Left kidney (tissue), 8 donors: ENCODE measurements around the gene TBC1D2B. TPM values are rescaled to one million over a fixed set of nuclear protein-coding genes. Genes with fewer than 3 reads are reported as not detected.

Experiments used
- DNase-seq: peaks from one replicate; pipeline ENCODE4 v3.0.0-alpha.2; 2013
- long read RNA-seq, 8 donors: transcript quantifications; one replicate each; lab custom pipeline, GENCODE V29; 2026
- polyA plus RNA-seq: library from polyadenylated mRNA; unstranded; fragments of 120-200 nt; gene quantifications from one replicate; pipeline ENCODE4 v1.2.1, GENCODE V29; 2013; ENCODE audit not compliant: insufficient read length

TBC1D2B gene
- 30.8 TPM for polyA plus RNA-seq
- long read RNA-seq, donor 1, full-length matches to known transcripts, result 27 of 27 reads
- long read RNA-seq, donor 1, partial matches to known transcripts, result 0 of 27 reads
- long read RNA-seq, donor 1, other reads (novel, unspliced or antisense), result 0 of 27 reads
- long read RNA-seq, donor 2, full-length matches to known transcripts, result 22 of 22 reads
- long read RNA-seq, donor 2, partial matches to known transcripts, result 0 of 22 reads
- long read RNA-seq, donor 2, other reads (novel, unspliced or antisense), result 0 of 22 reads
- long read RNA-seq, donor 3, full-length matches to known transcripts, result 15 of 15 reads
- long read RNA-seq, donor 3, partial matches to known transcripts, result 0 of 15 reads
- long read RNA-seq, donor 3, other reads (novel, unspliced or antisense), result 0 of 15 reads
- long read RNA-seq, donor 4, full-length matches to known transcripts, result 4 of 4 reads
- long read RNA-seq, donor 4, partial matches to known transcripts, result 0 of 4 reads
- long read RNA-seq, donor 4, other reads (novel, unspliced or antisense), result 0 of 4 reads
- long read RNA-seq, donor 5, full-length matches to known transcripts, result 26 of 26 reads
- long read RNA-seq, donor 5, partial matches to known transcripts, result 0 of 26 reads
- long read RNA-seq, donor 5, other reads (novel, unspliced or antisense), result 0 of 26 reads
- long read RNA-seq, donor 6, full-length matches to known transcripts, result 25 of 25 reads
- long read RNA-seq, donor 6, partial matches to known transcripts, result 0 of 25 reads
- long read RNA-seq, donor 6, other reads (novel, unspliced or antisense), result 0 of 25 reads
- long read RNA-seq, donor 7, full-length matches to known transcripts, result 28 of 28 reads
- long read RNA-seq, donor 7, partial matches to known transcripts, result 0 of 28 reads
- long read RNA-seq, donor 7, other reads (novel, unspliced or antisense), result 0 of 28 reads
- long read RNA-seq, donor 8, full-length matches to known transcripts, result 13 of 13 reads
- long read RNA-seq, donor 8, partial matches to known transcripts, result 0 of 13 reads
- long read RNA-seq, donor 8, other reads (novel, unspliced or antisense), result 0 of 13 reads

DNA sequence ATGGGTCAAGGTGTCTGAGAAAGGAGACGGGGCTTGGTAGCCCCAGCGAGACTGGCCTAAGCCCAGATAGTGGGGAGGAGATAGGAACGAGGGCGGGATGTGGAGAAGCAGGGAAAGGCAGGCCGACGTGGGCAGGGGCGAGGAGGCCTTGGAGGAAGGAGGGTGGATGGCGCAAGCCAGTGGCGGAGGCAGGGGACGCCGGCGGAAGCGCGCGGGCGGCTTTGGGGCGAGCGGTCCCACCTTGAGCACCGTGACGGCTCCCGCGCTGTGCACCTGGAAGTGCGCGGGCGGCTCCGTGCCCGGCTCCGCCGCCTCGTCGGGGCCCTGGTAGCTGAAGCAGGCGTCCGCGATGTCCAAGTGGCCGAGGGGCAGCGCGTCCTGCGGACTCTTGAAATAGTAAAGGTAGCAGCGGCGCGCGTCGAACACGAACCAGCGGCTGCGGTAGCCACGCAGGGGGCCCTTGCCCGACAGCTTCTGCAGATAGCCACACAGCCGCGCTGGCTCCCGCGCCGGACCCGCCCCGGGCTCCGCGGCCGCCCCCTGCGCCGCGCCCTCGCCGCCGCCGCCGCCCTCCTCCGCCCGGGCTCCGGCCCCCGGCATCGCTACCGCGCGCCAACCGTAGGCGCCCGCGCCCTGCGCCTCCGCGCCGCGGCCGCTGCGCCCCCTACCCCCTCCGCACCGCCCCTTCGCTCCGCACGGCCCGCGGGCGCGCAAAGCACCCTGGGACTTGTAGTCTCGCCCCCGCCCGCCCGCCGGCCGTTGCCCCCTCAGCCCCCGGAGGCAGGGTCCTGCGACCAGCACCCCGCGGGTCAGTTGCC lies at the start of gene TBC1D2B:
Gene TBC1D2B, minus strand, starts transcription at position 659 of the 818 bp plus-strand sequence. Its CDS starts 59 bp downstream, at position 600.
- DNase-seq, result peak; percentile 35

GRCh38 chr15:78125267-78125666 lies 47.8 kb upstream of the TBC1D2B start:
- no peak for DNase-seq

- DNase-seq, result no peak
Measured at GRCh38 chr15:78120523-78120922, 43.0 kb upstream of the TBC1D2B start.

DNA sequence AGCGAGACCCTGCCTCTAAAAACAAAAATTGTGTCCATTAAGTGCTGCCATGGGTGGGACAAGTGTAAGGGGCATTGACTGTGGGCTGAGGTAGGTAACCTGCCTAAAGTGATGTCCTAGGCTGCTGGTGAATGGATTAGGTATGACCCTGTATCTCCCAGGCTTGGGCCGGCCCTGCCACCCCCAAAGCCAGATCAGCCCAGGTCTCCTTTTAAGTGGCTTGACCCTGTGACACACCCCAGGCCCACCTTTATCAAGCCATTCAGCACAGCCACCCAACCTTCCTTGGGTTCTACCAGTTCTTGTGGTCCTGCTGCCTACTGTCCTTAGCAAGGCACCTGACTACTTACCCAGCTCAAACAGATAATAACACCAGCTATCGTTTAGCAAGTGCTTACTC lies 35.0 kb upstream of the TBC1D2B start:
- DNase-seq, result no peak

GRCh38 chr15:78111788-78112187 lies 34.3 kb upstream of the TBC1D2B start:
- DNase-seq, result no peak

DNA sequence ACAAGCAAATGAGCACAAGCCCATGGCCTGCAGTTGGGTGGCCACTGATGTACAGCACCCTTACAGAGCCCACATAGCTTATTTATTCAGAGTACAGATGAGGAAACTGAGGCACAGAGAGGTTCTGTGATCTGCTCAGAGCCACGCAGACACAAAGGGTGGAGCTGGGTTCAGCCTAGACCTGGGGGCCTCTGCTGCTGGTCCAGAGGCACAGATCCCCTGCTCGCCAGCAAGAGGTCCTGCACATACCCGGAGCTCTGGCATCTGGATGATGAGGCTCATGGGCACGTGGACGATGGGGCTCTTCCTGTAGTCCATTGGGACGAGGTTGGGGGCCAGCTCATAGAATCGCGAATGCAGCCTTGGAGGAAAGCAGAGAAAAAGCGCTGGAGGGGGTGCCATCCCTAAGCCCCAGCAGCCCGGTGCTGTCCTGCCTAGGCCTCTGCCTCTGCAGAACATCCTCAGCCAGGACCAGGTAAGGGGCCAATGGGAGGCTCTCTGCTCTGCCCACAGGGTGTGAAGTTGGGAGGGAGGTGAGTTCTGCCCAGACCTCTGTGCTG lies 33.5 kb upstream of the TBC1D2B start:
- no peak for DNase-seq

- no peak for DNase-seq
Measured at GRCh38 chr15:78110096-78110495, 32.6 kb upstream of the TBC1D2B start.

DNA sequence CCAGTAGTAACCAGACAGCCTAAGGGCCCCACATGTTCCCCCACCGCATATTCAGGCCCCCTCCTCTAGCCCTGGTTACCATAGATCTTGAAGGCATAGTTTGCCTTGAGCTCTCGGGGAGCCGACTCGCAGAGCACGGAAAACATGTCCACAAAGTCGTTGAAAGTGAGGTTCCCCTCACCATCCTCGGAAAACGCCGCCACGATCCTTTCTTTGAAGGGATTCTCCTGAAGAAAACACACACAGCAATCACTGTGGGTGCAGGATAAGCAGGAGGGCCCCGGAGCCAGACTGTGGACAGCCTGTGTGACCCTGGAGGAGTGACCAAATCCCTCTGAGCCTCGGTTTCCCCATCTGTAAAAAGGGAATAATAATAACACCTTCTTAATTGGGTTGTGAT lies 31.6 kb upstream of the TBC1D2B start:
- DNase-seq, result no peak

- DNase-seq, result peak; percentile 59
Measured at GRCh38 chr15:78108300-78109084, 31.0 kb upstream of the TBC1D2B start.

DNA sequence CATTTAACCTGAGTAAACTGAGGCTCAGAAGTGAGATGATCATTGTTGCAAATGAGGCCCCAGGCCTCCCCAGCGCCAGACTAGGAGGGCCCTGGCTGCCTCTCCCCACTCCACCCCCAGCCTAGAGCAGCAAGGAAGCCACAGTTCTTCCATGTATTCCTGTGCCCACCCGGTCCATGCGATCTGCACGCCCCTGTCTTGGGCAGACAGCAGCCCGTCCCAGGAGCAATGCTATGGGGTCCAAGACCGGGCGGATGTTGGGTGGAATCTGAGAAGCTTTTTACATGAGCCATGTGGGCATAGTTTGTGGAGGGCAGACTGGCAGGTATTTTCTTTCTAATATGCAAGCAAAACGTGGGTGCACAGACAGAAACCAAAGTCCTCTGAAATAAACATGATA lies 30.0 kb upstream of the TBC1D2B start:
- DNase-seq, result no peak

GRCh38 chr15:78105476-78106241 lies 28.1 kb upstream of the TBC1D2B start:
- DNase-seq, result no peak

DNA sequence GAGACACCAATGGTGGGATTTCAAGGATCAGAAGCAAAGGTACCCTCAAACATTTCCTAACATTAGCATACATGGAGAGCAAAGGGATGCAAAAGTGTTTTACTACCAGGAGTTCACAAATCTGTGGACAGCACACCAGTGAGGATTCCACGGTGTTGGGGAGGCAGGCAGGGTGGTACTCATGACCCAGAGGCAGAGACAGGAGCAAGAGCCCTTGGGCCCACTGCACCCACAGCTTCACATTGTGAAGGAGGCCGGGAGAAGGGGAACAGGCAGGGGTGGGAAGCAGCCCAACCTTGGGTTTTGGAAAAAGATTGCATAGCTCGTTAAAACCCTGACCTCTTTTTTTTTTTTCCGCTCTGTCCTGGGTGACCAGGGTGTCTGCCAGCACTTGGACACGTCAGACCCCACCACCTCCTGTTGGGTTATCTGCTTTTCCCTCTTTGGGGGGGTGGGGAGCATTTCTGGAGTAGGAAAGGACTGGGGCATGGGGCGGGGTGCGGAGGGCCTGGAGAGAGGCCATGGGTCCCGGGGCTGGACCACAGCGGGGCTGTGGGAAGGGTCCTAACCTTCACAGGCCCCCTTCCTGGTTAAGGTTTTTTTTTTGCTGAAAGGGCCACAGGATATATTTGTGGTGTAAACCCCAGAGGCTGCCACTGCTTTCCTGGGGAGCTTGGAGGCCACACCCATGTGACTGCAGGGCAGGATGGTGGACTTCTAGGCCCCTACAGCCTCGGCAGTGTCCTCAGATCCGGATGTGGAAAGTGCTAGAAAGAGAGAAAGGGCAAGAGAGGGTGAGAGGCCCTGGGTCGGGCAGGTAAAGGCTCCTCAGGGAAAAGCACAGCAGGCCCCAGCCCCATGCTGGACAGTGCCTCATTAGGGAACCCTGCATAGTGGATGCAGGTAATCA lies 27.3 kb upstream of the TBC1D2B start:
- DNase-seq, result no peak

GRCh38 chr15:78104119-78104479 lies 26.6 kb upstream of the TBC1D2B start:
- no peak for DNase-seq

GRCh38 chr15:78103406-78104118 lies 26.1 kb upstream of the TBC1D2B start:
- DNase-seq, result no peak

DNA sequence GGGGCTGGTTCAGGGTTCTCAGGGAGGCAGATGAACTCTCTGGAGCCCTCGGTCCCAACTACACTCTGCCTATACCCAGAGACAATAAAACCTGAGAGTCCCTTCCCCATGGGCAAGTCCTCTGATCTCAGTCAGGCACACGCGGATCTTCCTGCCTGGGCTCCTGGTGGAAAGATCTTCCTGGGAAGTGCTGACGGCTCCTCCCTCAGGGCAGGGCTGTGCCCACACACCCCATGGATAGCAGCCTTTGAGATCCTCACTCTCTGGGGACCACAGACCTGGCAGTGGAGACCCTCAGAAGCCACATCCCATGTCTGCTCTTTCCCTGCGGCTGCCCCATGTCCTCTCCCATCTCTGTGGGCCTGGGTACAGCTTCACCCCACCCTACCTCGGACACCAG lies 25.2 kb upstream of the TBC1D2B start:
- no peak for DNase-seq

DNA sequence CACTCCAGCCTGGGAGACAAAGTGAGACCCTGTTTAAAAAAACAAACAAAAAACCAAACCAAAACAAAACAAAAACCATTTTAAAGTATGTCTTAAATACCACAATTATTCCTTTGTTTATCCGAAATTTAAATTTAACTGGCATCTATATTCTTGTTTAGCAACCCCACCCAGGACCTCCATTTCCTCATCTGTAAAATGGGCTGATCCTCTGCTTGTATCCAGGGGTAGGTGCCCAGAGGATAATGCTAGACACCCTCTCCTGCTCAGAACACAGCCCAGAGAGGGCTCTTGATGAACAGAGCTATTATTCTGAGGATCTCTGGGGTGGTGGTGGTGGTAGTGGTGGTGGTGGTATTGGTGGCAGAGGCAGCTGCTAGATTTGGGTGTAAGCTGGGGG lies 24.7 kb upstream of the TBC1D2B start:
- DNase-seq, result no peak

DNA sequence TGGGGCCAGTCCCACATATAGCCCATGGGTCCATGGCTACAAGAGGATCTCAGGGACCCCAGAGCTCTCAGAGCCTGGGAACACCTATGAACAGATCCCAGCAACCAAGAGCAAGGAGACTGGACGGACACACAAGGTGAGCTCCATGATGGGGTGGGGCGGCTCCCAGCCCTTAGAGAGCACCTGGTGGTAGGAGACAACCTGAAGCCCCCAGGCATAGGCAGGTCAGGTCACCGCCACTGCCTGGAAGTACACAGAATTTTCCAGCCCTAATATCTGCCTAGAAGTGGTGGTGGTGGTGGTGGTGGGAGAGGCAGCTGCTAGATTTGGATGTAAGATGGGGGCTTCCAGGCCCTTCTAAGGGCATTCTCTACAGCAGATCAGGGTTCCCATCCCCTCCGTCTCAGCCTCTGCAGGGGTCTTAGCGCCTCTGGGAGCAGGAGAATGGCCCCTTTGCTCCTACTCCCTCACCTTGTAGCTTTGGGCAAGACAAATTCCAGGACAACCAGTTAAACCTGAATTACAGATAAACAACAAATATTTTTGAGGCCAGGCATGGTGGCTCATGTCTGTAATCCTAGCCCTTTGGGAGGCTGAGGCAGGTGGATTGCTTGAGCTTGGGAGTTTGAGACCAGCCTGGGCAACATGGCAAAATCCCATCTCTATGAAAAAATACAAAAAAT lies 24.1 kb upstream of the TBC1D2B start:
- no peak for DNase-seq

DNA sequence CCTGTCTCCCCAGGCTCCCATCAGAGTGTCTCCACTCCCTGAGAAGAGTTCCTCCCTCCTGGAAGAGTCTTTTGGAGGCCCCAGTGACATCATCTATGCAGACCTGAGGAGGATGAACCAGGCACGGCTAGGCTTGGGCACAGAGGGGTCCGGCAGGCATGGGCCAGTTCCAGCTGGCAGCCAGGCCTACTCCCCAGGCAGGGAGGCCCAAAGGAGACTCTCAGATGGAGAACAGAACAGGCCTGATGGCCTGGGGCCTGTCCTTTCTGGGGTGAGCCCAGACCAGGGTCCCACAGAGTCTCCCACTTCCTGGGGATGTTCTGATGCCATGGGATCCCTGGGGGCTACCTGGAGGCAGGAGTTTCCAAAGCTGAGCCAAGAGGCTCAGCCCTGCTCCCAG lies 23.4 kb upstream of the TBC1D2B start:
- no peak for DNase-seq
